NCI-H446 (cell line): ENCODE results near the gene MYEOV.

Experiments
- DNase-seq, 2 experiments: peaks; one replicate each; lab custom pipeline; 2025; lab: John Stamatoyannopoulos, UW

The MYEOV gene

DNA sequence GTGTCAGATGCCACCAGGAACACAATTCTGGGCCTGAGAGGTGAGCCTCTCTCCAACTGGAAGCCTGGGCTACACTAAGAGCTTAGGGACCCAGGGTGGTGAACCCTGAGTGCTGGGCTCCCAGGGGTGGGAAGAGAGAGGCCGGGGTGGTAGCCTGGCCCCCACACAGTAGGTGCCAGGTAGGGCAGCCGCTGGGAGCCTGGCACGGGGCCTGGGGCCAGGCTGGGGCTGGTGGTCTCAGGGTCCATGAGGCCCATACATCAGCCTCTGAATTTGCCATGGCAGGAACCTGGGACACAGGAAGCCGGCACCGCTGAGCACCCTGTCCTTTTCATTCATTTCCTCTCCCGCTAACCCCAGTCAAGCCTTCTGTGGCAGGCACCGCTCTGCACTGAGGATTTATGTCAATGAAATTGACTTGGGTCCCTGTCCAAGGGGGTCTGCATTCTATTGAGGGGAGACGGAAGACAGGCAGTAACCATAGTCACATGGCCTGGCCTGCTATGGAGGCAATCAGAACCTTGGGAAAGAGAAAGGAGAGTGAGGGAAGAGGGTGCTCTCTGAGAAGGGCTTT is 8.6 kb downstream of the MYEOV start:
- no peak for DNase-seq

DNA sequence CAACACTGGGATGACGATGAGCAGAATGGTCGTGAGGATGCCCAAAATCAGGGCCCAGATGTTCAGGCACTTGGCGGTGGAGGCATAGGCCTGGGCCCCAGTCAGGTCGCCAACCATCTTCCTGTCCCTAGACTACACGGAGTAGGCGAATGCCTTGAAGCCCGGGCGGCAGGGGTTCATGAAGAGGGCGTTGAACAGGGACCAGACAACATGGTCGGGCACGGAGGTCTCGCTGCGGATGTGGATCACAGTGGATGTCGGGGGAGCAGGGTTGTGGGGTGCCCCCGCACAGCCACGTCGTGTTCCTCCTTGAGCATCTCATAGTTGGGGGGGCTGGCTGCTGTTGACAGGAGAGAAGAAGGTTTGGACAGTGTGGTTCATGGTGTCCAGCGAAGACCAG is 9.5 kb downstream of the MYEOV start:
- DNase-seq: no peak

DNA sequence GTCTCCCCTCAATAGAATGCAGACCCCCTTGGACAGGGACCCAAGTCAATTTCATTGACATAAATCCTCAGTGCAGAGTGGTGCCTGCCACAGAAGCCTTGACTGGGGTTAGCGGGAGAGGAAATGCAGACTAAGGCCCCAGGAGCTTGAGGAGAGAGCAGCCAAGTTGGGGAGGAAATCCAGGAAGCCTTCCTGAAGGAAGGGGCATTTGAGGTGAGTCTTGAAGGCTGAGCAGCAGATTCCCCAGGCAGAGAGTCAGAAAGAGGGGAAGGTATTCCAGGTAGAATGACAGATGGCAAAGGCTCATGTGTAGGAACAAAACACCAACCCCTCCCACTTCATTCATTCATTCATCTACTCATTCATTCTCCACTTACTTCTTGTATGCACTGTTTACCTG is 10.3 kb downstream of the MYEOV start:
- DNase-seq: no peak

DNA sequence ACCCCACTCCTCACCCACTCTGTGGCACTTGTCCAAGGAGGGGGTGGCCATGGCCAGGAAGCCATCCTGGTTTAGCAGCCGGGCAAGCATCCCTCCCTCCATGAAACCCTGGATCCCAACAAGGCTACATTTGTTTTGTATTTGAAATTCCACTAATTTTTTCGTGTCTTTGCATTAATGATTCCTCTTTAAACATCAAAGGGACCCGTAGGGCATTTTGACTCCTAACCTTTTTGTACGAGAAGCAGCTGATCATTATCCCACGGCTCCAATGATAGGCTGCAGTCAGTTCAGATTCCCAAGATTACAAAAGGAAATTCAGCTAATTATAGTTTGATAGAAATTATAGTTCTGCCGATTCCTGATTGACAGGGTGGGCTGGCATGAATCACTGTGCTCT is 10.7 kb downstream of the MYEOV start:
- DNase-seq: no peak

DNA sequence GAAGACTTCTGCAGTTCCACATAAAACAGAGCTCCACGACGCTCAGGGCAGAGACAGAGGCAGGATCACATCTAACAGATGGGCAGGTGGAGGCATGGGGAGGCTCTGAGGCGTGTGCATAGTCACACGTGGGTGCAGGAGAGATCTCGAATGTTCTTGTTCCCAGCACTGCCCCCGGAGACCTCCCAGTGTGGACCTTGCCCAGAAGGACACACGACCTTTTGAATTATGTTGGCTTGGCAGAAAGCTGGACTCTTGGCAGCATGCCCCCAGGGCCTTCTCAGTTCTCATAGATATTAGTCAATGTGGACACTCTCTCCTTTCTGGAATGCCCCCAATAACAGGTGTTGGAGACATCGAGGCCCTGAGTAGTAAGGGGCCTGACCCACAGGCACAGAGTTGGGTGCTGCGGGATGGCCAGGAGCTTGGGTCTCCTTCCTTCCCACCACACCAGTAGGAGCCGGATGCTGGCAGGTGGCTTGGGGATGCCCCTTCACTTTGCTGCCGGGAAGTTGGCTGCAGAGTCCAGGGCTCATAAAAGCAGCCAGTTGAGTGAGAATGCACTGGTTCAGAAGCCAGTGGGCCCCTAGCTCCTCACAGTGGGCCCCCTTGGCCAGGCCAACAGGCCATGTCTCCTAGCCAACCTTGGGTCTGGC is 12.1 kb downstream of the MYEOV start:
- no peak for DNase-seq

DNA sequence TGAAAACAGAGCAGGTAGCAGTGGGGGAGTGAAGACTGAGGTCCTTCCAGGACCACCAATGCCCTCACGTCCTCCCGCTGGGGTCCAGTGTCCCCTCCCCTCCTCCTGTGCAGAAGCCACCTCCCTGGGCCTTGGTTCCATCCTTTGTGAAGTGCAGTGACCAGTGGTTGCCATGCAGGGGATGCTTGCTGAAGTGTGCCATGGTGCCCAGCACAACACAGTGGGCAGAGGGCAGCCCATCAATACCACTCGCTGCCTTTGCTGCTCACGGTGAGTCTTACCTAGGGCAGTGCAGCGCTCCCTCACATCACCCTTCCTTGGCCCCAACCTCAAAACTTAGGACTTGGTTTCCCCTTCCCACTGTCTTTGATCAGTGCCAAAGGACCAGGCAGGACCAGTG is 12.9 kb downstream of the MYEOV start:
- DNase-seq: no peak

DNA sequence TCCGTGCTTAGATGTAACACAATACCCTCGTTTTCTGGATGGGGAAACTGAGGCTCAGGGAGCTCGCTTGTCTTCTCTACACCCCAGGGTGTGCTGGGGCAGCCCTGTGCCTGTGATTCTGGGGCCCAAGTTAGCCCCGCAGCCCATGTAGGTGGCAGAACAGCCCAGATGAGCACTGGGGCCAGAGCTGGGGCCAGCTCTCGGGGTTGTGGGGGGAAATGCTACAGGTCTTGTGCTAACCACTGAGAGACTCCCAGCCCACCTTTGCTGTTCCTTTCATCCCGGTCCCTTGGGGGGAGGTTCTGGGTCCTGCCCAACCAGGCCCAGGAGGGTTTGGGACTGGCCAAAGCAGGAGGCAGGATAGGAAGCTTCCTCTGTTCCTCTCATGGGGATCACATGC is 13.5 kb downstream of the MYEOV start:
- no peak for DNase-seq

DNA sequence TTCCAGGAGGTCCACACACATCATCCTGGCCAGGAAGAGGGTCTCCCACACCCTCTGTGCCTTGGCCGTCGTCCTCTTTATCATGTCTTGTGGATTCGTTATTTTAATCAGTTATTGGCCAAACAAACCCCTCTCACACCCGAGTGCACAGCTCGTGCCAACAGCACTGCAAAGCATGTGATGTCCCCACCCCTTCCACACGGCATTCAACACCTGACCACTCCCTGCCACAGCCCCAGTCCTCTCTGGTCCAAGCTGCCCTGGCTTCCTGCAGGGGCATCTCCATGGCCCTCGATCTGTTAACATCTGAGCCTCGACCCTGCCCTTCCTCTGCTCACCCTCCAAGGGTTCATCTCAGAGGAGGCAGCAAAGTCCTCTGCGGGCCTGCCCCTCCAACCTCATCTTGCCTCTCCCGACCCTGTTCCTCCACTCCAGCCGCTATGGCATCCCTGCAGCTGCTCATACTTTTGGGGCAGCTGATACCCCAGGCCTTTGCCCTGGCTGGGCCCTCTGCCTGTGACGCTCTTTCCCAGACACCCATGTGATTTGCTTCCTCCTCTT is 14.0 kb downstream of the MYEOV start:
- no peak for DNase-seq

DNA sequence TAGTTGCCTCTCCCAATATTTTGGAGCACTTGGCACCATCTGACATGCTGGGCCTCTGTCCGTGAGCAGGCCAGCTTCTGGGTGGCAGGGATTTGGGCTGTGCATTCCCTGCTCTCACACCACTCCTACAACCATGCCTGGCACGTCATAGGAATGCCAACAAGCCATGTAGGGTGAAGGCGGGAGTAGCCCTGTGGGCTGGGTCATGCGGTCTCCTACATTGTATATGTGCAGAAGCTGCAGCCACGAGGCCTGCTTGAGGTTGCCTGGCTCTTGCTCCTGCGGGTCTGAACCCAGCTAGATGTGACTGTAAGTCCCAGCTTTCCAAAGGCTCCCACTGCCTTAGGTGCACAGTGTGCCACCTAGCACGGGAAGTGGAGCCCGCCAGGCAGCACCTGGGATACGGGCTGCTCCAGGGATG is 14.5 kb downstream of the MYEOV start:
- no peak for DNase-seq

DNA sequence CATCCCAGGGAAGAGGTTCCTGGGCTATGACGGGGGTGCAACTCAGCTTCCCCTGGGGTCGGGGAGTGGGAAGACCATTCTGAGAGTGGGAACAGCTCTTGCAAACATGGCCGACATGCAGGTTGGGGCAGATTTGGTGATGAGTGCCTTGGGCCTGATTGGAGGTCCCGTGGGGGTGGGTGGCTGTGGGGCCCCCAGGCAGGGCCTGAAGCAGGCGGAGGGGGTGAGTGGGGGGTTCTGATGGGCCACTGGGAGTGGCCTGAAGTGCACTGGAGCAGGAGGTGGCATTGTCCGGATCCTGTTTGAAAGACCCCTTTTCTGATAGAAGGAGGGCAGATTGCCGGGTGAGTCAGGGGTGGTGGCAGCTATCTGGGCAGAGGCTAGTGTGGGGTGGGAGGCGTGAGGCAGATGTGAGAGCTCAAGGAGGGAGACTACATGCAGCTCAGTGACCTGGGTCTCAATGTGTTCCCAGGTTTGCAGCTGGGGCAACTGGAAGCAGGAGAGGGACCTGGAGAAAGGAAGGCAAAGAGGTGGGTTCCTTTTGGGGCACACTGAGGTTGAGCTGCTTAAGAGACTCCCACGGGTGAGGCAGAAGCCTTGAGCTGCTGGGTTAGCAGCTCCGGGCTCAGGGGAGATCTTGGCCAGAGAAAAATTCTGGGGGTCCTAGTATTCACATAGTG is 15.1 kb downstream of the MYEOV start:
- DNase-seq: no peak

DNA sequence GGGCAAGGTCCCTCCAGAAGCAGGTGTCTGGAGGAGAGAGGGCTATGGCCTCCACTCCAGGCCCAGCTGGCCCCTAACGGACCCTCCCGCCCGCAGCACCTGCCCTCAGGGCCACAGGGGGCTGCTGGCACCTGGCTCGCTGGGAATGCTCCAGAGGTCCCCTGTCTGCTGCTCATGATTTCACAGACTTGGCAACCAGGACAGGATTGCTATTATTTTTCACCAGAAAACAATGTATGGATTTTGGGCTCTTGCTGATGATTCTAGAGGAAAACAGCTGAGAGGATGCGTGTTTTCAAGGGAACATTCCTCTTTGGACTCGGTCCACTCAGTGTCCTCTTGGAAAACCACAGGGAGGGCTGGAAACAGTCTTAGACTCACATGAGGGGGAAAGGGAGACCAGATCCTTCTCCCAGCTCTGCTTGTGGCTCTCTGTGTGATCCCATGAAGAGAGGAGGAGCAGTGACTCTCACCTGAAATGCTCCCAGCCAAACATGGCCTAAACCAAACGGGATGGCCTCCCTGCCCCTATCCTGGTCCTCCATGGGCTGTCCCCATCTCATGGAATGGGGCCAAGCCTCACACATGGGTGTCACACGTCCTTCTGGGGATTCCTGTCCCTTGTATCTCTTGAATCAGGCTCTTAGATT is 15.8 kb downstream of the MYEOV start:
- no peak for DNase-seq

DNA sequence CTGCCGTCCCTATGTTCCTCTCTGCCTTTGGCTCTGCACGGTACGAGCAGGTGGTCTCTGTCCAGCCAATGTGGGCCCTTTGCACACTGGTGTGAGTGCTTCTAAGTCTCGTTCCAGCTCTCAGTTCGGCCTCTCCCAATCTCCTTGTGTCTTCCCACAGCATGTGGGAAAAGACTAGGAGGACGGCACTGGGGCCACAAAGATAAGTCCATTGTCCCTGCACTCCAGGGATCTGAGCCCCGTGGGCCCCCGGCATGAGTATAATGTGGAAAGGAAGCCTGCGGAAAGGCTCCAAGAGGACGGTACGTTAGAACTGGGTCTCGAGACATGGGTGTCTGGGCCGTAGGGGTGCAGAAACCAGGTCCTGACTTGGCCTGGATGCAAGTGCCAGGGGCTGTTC is 16.4 kb downstream of the MYEOV start:
- no peak for DNase-seq

DNA sequence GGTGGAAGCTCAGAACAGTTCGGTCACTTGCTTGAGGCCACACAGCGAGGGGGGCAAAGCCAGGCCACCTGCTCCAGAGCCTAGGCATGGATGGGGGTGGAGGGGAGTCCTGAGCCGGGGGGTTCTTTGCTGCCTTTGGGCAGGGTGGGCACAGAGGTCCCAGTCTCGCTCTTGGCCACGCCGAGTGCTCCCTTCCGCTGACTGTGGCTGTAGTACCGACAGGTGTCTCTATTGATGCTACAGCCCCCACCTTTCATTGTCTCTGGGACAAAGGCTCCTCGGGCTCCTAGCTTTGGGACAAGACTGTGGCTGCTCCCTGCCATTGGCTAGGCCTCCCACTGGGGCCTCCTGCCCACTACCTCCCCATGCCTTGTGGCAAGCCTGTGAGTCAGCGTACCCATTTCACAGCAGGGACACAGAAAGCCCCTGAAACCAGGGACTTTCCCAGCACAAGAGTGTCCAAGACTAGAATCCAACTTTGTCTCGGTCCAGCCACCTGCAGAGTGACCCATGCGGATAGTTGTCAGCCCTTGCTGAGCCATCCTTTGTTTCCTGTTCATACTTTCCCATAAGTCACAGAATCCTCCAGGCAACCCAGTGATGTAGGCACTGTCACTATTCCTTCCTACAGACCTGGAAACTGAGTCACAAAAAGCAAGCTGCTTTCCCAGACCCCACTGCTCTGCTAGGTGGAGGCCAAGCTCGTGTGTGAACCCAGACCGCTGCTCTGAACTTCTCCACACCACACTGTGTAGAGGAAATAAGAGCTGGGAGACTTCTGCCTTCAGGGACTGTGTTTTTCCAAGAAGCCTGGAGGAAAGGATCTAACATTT is 17.2 kb downstream of the MYEOV start:
- DNase-seq: no peak

DNA sequence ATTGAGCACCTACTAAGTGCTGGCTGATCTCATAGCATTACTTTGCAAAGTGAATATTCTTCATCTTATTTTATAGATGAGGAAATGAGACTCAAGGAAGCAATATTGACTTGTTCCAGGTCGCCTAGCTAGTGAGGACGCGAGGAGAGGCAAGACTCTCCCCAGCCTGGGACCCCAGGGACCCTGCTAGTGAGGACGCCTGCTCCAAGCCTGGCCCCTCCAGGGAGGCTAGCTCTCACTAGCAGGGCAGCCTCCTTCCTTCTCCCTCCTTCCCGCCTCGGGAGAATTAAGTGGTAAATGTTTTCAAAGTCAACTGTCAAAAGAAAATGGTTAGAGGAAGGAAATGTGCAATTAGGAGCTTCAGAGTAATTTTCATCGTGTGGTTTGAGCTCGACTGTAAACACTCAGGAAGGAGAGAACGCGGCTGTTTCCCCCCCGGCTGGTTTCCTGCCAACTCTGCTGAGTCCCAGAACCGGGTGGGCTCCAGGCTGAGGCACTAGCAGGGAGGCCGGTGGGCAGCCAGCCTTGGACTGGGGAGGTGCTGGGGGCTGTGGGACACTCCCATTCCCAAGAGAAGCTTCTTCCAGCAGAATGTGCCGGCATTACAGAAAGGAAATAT is 17.9 kb downstream of the MYEOV start:
- DNase-seq: no peak

DNA sequence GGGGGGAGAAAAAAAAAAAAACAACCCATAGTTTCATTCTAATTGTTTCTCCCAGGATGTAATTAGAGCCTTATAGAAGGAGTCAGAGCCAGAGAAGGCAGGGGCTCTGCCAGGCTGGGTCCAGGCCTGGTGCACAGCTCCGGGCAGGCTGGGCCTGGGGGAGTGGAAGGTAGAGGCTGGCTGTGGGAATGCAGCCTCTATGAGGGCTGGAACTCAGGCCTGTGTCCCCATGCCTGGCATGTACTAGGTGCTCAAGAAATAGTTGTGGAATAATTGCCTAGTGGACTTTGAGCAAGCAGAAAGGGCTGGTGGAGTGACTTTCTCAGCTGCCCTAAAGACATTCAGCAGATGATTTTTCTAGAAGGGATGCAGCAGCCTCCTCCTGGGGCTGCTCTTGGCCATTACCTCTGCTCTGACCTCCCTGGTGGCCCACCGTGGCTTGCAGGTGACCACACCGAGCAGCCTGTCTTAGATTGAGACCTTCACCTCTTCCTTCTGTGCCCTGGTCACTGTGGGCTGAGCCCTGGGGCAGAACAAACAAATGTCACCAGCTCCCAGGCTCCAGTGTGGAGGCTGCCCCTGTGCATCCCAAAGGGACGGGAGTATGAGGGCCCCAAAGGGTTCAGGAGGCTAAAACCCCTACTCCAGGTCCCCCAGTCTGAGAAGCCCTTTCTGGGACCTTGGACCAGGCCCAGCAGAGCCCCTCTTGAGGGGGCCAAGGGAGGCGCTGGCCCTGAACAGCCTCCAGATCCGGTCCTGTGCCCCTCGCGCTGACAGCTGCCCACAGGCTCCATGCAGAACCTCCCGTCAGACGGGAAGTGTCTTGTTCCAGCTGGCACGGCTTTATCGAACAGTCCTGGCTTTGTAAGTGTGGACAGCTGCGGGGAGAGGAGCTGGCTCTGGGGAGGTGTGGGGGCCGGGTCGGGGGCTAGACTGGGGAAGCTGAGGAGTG is 18.8 kb downstream of the MYEOV start:
- DNase-seq: no peak

DNA sequence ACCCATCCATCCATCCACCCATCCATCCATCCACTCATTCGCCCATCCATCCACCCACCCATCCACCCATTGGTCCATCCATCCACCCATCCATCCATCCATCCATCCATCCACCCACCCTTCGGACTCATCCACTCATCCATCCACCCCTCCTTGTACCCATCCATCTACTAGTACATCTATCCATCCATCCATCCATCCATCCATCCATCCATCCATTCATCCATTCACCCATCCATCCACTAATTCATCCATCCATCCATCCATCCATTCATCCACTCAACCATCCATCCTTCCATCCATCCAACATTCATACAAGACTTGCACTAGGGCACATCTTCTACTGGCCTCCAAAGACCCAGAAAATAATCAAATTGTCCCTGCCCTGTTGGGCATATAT is 20.0 kb downstream of the MYEOV start:
- no peak for DNase-seq

DNA sequence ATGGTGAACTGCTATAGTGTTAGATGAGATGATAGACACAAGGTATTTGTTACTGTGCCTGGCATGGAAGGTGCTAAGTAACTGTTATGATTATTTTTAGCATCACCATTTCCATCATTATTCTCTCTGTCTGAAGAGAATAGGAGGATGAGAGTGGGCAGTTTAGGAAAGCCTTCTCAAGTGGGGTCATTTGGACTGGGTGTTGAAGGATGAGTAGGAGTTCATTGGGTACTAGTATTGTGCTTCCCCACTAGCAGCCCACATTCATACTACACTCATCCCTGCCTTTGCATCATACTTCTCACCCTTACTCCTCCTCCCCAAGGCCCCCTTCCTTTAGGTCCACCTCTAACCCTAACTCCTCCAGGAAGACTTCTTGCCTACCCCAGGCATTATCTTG is 20.6 kb downstream of the MYEOV start:
- DNase-seq: no peak

DNA sequence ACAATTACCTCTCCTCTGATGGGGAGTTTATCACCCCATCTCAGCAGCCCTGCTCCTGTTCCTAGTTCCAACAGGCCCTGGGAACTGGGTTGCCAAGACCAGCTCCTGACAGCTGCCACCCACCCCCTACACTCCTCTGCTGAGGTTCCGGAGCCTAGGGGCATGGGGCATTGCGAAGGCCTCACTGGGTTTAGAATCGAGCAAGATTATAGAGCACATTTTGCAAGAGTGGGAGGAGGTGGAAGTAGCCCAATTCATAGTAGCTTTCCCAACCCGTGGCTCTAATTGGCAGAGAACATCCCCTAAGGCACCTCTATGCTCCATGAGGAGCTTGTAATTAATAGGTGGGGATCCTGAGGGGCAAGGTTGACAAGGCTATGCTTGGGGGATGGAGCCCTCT is 23.0 kb downstream of the MYEOV start:
- DNase-seq: no peak

DNA sequence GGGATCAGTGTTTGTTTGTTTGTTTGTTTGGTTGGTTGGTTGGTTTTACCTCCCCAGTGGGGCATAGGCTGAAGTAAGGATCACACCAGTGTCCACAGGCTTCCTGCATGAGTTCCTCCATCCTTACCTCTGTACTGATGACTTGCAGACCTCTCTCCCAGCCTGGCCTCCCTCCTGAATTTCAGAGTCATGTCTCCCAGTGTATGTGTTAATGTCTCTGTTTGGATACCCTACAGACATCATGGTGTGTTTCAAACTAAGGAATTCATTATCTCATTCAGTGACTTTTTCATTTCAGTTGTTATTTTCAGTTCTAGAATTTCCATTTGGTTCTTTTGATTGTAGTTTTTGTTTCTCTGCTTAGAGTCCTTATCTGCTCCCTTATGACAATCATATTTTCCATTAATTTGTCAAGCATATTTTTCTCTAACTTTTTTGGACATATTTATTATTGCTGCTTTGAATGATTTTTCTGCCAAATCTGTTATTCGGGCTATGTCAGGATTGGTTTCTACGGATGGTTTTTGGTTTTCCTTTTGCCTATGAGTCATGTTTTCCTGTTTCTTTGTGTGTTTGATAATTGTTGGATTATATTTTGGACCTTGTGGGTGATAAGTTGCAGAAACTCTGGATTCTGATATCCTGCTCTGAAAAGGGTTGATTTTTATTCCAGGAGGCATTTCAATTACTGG is 23.6 kb downstream of the MYEOV start:
- no peak for DNase-seq

DNA sequence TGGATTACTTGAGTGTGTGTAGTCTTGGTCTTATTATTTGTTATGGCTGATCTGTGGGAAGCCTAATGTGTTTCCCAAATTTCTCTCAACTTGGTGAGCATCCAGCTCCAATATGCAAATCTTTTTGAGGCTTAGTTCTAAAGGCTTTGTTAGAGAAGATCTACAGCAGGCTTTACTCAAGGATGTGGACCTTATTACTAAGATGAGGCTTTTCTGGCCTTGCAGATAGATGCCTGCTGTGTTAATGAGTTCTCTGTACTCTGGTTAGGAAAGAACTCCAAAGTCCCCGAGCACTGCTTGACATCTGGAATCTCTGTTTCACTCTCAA is 24.1 kb downstream of the MYEOV start:
- DNase-seq: no peak
